ENCODE data around the gene EIF4EBP2. TPM values are rescaled to one million over a fixed set of nuclear protein-coding genes. Genes with fewer than 3 reads are reported as not detected.

The EIF4EBP2 gene
- total and polyA plus RNA-seq, 2 of the 13 experiments (the other 11 are each of a cell fraction or from before 2014, with no cell fraction given): 16.9 to 22.0 TPM

DNA sequence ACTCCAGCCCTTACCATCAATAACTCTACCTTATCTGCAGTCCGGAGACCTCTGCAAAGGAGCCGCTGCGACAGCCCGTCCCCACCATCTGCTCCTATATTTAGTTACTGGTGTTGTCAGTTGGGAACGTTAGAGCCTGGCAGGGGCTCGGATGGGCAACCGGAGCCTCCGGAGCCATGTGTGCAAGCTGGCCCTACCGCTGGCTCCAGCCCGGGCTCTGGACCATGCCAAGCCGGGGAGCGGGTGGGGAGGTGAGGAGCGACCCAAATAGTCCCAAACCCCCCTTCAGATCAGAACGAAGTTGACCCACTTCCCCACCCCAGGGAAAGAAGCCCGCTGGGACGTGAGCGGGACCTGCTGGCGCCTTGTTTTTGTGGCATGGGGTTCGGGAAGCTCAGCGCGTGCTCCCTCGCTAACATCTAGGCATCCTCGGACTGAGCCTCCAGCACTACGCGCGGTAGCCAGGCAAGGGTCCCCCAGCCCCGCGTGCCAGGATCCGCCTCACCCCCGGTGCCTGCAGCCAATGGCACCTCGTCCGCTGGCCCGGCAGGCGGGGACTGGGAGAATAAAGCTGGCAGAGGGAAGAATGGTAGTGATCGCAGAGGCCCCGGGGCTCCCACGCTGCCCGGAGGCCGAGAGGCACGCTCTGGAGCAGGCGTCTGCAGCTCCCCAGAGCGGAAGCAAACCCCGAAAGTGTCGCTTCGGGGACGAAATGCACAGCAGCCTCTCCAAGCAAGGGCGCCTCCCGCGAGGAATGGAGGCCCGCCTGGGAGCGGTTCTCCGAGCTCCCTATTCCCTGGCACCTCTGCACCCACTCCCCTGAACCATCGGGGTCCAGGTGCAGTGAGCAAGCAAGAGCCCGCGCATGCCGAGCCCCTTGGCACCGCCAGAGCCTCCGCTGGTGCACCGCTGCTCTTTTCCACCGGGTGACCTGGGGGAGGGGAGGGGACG, 22.2 kb upstream of the EIF4EBP2 start (continued):
- TF ChIP-seq KLF15 (CRISPR knock-in tag; IDR thresholded peaks at IDR 0.05; ENCODE audit: borderline replicate concordance): no peak
- no peak for TF ChIP-seq NCOR1 (IDR thresholded peaks at IDR 0.05; ENCODE audit: borderline replicate concordance, low read length)
- TF ChIP-seq, protein P1, sequence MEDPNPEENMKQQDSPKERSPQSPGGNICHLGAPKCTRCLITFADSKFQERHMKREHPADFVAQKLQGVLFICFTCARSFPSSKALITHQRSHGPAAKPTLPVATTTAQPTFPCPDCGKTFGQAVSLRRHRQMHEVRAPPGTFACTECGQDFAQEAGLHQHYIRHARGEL (CRISPR knock-in tag; IDR thresholded peaks at IDR 0.05): no peak
- peak; percentile 47; the same call in 1 of the 2 replicates for TF ChIP-seq ZNF547 (CRISPR knock-in tag; IDR thresholded peaks at IDR 0.05)
- TF ChIP-seq RELA (CRISPR knock-in tag; IDR thresholded peaks at IDR 0.05): no peak
- no peak for TF ChIP-seq ZMAT3 (CRISPR knock-in tag; conservative IDR thresholded peaks at IDR 0.05)
- no peak for TF ChIP-seq ZIK1 (CRISPR knock-in tag; IDR thresholded peaks at IDR 0.05; ENCODE audit: borderline replicate concordance, low read depth)
- no peak for TF ChIP-seq GFI1 (CRISPR knock-in tag; IDR thresholded peaks at IDR 0.05; ENCODE audit: borderline replicate concordance)
- TF ChIP-seq KAT8 (CRISPR knock-in tag; IDR thresholded peaks at IDR 0.05): 0 out of 2 replicates have a peak, but pooled peaks have one; percentile 19
- 0 out of 2 replicates have a peak, but pooled peaks have one; percentile 13 for TF ChIP-seq NR0B2 (CRISPR knock-in tag; IDR thresholded peaks at IDR 0.05)
- TF ChIP-seq, protein P2, sequence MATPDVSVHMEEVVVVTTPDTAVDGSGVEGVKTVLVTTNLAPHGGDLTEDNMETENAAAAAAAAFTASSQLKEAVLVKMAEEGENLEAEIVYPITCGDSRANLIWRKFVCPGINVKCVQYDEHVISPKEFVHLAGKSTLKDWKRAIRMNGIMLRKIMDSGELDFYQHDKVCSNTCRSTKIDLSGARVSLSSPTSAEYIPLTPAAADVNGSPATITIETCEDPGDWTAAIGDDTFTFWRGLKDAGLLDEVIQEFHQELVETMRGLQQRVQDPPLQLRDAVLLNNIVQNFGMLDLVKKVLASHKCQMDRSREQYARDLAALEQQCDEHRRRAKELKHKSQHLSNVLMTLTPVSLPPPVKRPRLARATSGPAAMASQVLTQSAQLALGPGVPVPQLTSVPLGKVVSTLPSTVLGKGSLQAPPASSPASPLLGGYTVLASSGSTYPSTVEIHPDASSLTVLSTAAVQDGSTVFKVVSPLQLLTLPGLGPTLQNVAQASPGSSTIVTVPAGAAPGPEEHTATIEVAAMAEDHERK (CRISPR knock-in tag; IDR thresholded peaks at IDR 0.05; ENCODE audit: low read depth): no peak
- TF ChIP-seq, protein P3, sequence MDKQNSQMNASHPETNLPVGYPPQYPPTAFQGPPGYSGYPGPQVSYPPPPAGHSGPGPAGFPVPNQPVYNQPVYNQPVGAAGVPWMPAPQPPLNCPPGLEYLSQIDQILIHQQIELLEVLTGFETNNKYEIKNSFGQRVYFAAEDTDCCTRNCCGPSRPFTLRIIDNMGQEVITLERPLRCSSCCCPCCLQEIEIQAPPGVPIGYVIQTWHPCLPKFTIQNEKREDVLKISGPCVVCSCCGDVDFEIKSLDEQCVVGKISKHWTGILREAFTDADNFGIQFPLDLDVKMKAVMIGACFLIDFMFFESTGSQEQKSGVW (CRISPR knock-in tag; IDR thresholded peaks at IDR 0.05; ENCODE audit: borderline replicate concordance): no peak
- no peak for TF ChIP-seq HMG20B (CRISPR knock-in tag; conservative IDR thresholded peaks at IDR 0.05)
- TF ChIP-seq PITX1 (CRISPR knock-in tag; IDR thresholded peaks at IDR 0.05): no peak
- no peak for TF ChIP-seq SPEN (CRISPR knock-in tag; IDR thresholded peaks at IDR 0.05; ENCODE audit: low read depth)
- peak; percentile 62; the same call in 1 of the 2 replicates for TF ChIP-seq ARID4A (CRISPR knock-in tag; IDR thresholded peaks at IDR 0.05; ENCODE audit: borderline replicate concordance)
- TF ChIP-seq ZNF343 (CRISPR knock-in tag; IDR thresholded peaks at IDR 0.05): peak; percentile 23; the same call in 1 of the 2 replicates
- TF ChIP-seq PCBP1 (IDR thresholded peaks at IDR 0.05; ENCODE audit: borderline replicate concordance, low read depth, low read length): no peak
- no peak for TF ChIP-seq KLF13 (CRISPR knock-in tag; IDR thresholded peaks at IDR 0.05)
- TF ChIP-seq TCF7 (IDR thresholded peaks at IDR 0.05; ENCODE audit: low read depth): no peak
- no peak for TF ChIP-seq SNRNP70 (IDR thresholded peaks at IDR 0.05; ENCODE audit: low read depth, low read length)
- no peak for TF ChIP-seq KDM4B (CRISPR knock-in tag; IDR thresholded peaks at IDR 0.05)
